ENCODE data around the gene WFDC10B.
"Not testable (repeated sequence)": the region's sequence is repeated elsewhere in the genome, so short reads cannot be mapped to it uniquely, and the experiment has no call there.

The WFDC10B gene

DNA sequence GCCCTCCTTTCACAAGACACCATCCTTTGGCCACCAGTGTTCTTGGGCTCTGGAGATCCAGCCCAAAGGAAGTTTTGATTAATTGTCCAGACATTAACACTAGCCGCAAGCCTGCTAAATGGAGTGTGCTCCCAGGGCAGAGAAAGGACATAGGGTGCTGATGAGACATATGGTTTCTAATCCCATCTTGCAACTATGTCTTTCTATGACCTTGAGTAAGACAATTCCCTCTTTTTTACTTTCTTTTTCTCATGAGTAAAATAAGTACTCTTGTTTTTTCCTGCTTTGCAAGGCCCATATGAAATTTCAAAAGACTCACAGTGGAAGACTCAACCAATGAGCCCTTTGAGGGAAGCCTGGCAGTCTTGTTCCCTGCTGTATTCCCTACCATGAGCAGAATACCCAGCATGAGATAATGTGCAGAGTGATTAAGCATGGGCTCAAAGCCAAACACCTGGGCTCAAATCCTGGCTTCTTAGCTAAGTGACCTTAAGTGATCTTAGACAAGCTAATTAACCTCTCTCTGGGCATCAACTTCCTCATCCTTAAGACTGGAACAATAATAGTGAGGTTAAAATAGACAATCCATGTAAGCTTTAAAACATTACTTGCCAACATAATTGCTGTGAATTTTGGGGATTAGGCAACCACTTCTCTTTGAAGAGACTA is at the start of gene WFDC10B:
TSS of gene WFDC10B (minus strand) at position 51 of the 669 bp plus-strand sequence. CDS start 19,027 bp downstream, outside the sequence.
- FAIRE-seq (peak; percentile 58), DNase-seq (ENCODE audit: insufficient read length, low spot score) (no peak)

DNA sequence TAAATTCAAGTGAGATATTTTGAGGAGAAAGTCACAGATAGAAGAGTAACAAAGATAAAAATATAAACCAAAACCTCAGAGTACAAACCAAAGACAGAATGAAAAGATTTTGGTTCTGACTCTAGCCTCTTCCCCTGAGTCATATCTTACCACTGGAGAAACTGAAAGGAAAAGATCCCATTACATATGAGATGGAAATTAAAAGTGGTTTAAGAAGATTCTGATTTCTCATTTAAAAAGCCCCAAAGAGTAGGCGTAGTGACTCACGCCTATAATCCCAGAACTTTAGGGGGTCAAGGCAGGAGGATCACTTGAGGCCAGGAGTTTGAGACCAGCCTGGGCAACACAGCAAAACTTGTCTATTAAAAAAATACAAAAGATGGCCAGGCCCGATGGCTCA is 47.9 kb upstream of the WFDC10B start:
- DNase-seq (ENCODE audit: insufficient read length, low spot score) (no peak), FAIRE-seq (no peak)

DNA sequence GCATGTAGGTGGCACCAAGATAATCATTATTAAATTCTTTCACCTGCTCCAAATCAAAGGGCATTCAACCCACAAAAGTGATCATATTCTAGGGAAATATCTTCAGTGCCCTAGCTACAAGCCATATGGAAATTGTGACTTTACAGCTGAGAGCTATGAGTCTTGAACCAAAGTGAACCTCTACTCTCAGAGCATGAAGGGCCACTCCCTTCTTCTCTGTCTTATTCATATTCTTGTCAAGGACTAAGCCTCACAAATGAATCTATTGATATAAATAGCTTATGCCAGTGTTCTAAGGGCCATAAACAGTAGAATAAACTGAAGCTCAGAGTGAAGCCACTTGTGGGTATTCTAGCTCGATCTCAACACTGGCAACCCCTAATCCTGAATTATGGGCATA is 46.9 kb upstream of the WFDC10B start:
- FAIRE-seq (peak; percentile 88), DNase-seq (ENCODE audit: insufficient read length, low spot score) (no peak)

DNA sequence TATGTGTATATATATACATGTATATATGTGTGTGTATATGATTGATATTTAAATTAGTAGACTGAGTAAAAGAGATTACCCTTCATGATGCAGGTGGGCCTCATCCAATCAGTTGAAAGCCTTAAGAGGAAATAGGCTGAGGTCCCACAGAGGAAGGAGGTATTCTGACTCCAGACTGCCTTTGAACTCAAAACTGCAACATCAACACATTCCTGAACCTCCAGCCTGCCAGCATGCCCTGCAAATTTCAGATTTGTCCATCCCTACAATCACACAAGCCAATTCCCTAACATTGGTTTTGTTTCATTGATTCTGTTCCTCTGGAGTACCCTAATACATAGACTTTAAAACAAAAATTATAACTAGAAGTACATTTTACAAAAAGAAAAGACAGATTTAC is 40.2 kb upstream of the WFDC10B start:
- DNase-seq (ENCODE audit: insufficient read length, low spot score) = no peak
- FAIRE-seq = peak; percentile 33

DNA sequence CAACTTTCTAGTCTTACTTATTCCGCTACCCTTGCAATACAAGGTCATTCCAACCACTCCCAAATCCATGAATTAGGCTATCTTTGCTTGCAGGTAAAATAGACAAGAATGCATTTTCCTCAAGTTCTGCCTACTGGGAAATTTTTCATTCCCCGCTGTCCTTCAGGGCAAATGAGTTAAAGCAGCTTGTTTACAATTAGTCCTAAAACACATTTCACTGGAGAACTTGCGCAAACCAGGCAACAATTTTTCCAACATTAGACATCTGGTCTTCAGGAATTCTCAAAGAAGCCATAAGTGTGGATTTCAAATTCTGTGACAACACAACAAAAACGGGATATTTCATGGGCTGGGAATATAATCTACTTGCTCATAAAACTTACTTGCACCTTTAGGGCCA is 37.8 kb upstream of the WFDC10B start:
- no peak for FAIRE-seq

DNA sequence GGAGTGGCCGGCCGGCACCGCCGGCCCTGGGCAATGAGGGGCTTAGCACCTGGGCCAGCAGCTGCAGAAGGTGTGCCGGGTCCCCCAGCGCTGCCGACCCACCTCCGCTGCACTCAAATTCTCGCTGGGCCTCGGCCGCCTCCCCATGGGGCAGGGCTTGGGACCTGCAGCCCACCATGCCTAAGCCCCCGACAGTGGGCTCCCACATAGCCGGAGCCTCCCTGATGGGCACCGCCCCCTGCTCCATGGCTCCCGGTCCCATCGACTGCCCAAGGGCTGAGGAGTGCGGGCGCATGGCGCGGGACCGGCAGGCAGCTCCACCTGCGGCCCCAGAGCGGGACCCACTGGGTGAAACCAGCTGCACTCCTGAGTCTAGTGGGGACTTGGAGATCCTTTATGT is 31.2 kb upstream of the WFDC10B start:
- no peak for DNase-seq (ENCODE audit: insufficient read length, low spot score)
- no peak for FAIRE-seq

More for the DNA sequence above, 37.8 kb upstream of the WFDC10B start:
- DNase-seq (ENCODE audit: insufficient read length, low spot score) = no peak

DNA sequence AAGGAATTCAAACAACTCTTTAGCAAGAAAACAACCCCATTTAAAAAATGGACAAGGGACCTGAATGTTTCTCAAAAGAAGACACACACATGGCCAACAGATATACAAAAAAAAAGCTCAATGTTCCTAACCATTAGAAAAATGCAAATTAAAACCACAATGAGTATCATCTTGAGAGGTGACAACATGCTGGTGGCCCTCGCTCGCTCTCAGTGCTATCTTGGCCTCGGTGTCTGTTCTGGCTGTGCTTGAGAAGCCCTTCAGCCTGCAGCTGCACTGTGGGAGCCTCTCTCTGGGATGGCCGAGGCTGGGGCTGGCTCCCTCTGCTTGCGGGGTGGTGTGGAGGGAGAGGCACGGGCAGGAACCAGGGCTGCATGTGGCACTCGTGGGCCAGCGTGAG is 30.7 kb upstream of the WFDC10B start:
- no peak for DNase-seq (ENCODE audit: insufficient read length, low spot score)
- FAIRE-seq = no peak

DNA sequence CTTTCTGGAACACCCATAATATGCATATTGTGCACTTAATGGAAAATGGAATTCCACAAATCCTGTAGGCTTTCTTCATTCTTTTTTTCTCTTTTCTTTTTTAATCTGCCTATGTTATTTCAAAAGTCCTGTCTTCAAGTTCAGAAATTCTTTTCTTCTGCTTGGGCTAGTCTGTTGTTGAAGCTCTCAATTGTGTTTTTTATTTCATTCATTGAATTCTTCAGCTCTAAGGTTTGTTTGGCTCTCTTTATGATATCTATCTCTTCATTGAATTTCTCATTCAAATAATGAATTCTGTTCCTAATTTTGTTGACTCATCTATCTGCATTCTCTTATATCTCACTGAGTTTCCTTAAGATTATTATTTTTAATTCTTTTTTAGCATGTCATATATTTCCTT is 27.4 kb upstream of the WFDC10B start:
- FAIRE-seq (no peak), DNase-seq (ENCODE audit: insufficient read length, low spot score) (no peak)

DNA sequence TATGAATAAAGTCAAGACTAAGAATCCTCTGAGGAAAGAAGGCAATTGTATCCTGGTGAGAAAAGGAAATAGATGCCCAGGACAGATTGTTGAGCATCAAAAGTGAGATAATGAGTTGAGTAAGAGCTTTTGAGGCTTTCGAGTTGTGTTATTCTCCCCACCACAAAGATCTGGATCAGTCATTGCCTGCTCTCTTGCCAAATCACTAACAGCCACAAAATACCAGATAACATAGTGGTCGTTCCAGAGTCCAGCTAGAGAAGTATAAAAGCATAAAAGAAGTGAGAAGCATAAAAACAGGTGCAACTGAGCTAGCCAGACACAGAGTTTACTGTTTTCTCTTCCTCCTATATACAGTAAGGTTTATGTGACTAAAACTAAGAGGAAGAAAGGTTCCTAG is 22.2 kb upstream of the WFDC10B start:
- no peak for DNase-seq (ENCODE audit: insufficient read length, low spot score)
- peak; percentile 36 for FAIRE-seq

DNA sequence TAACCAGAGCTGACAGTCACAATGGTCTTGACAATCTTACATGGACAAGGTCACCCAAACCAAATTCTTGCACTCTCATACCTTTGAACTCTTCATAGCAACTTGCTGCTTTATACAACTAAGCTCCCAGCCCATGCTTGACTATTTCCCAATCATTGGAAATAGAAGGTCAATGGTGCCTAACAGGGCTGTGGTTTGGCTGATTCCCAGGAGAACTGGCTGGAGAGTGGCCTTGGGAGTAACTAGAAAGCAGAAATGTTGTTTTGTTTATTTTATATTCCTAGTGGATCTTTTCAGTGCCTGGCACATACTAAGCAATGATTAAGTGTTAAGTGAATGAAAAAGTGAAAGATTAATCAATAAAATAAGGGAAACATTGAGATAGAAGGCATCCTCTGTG is 20.3 kb upstream of the WFDC10B start:
- DNase-seq (ENCODE audit: insufficient read length, low spot score) = no peak
- no peak for FAIRE-seq

DNA sequence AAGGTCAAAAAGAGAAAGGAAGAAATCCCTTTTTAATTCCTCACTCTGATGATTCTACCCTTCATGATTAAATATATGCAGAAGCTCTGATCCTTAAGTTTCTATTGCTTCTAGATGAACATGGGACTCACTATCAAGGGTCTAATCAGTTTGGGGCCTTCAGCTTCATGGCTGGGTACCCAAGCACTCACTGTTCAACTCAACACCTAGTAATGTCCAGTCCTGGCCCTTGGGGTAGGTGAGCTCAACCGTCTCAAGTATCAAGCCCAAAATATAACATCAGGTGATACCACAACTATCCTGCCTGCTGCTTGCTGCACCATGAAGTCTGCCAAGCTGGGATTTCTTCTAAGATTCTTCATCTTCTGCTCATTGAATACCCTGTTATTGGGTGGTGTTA is 17.2 kb upstream of the WFDC10B start, which contains the start of gene SPINT4:
TSS of gene SPINT4 (plus strand) at position 301 of the 400 bp plus-strand sequence. CDS start at position 322, 21 bp downstream.
- DNase-seq (ENCODE audit: insufficient read length, low spot score) = no peak
- FAIRE-seq = peak; percentile 54

DNA sequence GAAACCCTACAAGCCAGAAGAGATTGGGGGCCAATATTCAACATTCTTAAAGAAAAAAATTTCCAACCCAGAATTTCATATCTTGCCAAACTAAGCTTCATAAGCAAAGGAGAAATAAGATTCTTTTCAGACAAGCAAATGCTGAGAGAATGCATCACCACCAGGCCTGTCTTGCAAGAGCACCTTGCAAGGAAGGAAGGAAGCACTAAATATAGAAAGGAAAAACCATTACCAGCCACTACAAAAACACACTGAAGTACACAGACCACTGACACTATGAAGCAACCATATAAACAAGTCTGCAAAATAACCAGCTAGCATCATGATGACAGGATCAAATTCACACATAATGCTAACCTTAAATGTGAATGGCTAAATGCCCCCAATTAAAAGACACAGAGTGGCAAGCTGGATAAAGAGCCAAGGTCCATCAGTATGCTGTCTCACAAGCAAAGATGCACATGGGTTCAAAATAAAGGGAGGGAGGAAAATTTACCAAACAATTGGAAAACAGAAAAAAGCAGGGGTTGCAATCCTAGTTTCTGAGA is 11.4 kb upstream of the WFDC10B start:
- FAIRE-seq = not testable (repeated sequence)

DNA sequence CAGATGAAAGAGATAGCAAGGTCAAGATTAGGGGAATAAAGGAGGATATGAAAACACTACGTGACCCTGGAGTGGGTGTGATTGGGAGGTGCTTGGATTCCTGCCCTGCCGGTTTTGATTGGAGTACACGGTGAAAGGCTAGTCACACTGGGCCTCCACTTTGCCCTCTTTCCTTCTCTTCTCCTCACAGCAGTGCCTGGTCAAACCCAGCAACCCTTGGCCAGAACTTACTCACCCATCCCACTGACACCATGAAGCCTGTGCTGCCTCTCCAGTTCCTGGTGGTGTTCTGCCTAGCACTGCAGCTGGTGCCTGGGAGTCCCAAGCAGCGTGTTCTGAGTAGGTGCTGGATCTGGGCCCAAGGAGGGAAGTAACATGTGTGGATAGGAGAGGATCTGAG is 2.9 kb downstream of the WFDC10B start, which contains the start of gene WFDC13:
TSS of gene WFDC13 (plus strand) at position 166 of the 400 bp plus-strand sequence. CDS start at position 252, 86 bp downstream.
- peak; percentile 69 for FAIRE-seq
- no peak for DNase-seq (ENCODE audit: insufficient read length, low spot score)

More for the DNA sequence above, 11.4 kb upstream of the WFDC10B start:
- DNase-seq (ENCODE audit: insufficient read length, low spot score) = not testable (repeated sequence)

DNA sequence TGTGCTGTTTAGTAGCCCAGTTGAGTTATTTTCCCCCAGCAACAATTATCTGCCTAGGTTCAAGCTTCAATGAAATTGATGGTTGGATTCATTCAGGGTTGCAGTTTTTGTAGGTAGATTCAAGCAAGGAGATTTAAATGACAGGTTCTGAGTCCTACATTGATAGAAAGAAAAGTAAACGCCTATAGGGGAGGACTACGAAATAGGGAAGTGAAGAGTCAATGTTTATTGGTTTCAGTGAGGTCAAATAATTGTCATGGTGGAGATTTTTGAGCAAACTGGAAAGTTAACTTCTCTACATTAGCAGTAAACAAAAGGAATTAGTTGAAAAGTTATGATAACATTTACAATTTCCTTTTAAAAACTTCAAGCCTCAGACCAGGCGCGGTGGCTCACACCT is 3.7 kb downstream of the WFDC10B start:
- FAIRE-seq = no peak
- DNase-seq (ENCODE audit: insufficient read length, low spot score) = no peak

DNA sequence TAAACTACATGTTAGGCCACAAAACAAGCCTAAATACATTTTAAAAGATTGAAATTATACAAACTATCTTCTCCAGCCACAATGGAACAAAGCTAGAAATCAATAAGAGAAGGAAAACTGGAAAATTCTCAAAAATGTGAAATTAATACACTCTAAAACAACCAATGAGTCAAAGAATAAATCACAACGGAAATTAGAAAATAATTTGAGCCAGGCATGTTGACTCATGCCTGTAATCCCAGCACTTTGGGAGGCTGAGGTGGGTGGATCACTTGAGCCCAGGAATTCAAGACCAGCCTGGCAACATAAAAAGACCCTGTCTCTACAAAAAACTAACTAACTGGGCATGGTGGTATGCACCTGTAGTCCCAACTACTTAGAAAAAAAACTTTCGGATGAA is 9.3 kb downstream of the WFDC10B start:
- no peak for DNase-seq (ENCODE audit: insufficient read length, low spot score)
- FAIRE-seq = no peak

DNA sequence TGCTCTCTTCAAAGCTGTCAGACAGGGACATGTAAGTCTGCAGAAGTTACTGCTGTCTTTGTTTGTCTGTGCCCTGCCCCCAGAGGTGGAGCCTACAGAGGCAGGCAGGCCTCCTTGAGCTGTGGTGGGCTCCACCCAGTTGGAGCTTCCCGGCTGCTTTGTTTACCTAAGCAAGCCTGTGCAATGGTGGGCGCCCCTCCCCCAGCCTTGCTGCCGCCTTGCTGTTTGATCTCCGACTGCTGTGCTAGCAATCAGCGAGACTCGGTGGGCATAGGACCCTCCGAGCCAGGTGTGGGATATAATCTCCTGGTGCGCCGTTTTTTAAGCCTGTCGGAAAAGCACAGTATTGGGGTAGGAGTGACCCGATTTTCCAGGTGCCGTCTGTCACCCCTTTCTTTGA is 11.5 kb downstream of the WFDC10B start:
- FAIRE-seq; DNase-seq (ENCODE audit: insufficient read length, low spot score): not testable (repeated sequence)

DNA sequence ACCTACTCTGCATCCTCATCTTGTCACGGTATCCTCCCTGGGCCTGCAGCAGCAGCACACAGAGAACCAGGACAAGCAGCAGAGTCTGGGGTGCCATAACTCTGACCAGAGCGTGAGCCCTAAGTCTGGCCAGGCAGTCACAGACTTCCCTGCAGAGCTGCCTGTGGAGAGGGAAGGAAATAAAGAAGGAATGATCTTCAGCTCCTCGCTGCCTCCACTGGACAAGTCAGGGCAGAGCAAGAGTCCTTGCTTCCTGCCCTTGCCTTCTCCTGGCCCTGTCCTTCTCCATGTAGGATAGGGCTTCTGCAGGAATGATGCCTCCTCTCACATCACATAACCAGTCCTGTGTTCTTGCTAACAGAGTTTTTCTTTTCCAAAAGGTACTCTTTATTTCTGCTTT is 18.9 kb downstream of the WFDC10B start:
- FAIRE-seq (no peak), DNase-seq (ENCODE audit: insufficient read length, low spot score) (peak; percentile 34)

DNA sequence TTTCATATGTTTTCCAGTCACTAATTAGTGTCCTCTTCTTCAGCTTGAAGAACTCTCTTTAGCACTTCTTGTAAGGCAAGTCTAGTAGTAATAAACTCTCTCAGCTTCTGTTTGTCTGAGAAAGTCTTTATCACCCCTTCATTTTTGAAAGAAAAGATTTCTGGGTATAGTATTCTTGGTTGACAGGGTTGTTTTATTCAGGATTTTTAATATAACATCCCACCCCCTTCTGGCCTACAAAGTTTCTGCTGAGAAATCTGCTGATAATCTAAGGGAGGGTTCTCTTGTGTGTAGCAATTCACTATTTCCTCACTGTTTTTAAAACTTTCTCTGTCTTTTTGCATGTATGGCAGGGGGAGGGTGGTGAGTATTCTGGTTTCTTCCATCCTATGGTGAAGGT is 25.2 kb downstream of the WFDC10B start:
- FAIRE-seq (no peak), DNase-seq (ENCODE audit: insufficient read length, low spot score) (no peak)

DNA sequence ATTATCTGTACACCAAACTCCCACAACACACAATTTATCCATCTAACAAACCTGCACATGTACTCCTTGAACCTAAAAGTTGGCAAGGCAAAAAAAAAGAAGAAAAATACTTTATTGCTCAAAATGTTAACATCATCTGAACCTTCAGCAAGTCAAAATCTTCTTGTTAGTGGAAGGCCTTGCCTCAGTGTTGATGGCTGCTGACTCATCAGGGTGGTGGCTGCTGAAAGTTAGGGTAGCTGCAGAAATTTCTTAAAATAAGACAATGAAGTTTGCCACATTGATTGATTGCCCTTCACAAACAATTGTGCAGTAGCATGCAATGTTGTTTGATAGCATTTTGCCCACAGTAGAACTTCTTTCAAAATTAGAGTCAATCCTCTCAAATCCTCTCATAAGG is 32.1 kb downstream of the WFDC10B start:
- no peak for FAIRE-seq

DNA sequence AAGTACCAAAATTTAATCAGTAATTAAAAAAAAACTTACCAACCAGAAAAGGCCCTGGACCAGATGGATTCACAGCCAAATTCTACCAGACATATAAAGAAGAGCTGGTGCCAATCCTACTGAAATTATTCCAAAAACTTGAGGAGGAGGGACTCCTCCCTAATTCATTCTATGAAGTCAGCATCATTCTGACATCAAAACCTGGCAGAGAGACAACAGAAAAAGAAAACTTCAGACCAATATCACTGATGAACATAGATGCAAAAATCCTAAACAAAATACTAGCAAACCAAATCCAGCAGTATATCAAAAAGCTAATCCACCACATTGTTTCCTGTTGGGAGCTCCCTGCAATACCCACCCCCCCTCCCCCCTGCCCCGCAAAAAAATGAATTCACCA is 34.7 kb downstream of the WFDC10B start, which contains the start of gene WFDC11:
TSS of gene WFDC11 (minus strand) at position 101 of the 400 bp plus-strand sequence. CDS start 19,639 bp downstream, outside the sequence.
- DNase-seq (ENCODE audit: insufficient read length, low spot score) (no peak), FAIRE-seq (peak; percentile 20)

More for the DNA sequence above, 32.1 kb downstream of the WFDC10B start:
- DNase-seq (ENCODE audit: insufficient read length, low spot score) = no peak

DNA sequence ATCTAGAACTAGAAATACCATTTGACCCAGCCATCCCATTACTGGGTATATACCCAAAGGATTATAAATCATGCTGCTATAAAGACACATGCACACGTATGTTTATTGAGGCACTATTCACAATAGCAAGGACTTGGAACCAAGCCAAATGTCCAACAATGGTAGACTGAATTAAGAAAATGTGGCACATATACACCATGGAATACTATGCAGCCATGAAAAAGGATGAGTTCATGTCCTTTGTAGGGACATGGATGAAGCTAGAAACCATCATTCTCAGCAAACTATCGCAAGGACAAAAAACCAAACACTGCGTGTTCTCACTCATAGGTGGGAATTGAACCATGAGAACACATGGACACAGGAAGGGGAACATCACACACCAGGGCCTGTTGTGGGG is 47.8 kb downstream of the WFDC10B start:
- DNase-seq (ENCODE audit: insufficient read length, low spot score); FAIRE-seq: not testable (repeated sequence)

DNA sequence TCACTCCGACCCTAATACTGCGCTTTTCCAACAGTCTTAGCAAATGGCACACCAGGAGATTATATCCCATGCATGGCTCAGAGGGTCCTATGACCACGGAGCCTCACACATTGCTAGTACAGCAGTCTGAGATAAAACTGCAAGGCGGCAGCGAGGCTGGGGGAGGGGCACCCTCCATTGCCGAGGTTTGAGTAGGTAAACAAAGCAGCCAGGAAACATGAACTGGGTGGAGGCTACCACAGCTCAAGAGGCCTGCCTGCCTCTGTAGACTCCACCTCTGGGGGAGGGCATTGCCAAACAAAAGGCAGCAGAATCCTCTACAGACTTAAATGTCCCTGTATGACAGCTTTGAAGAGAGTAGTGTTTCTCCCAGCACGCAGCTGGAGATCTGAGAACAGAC is 53.1 kb downstream of the WFDC10B start:
- not testable (repeated sequence) for DNase-seq (ENCODE audit: insufficient read length, low spot score); FAIRE-seq
